GM12864 (cell line): ENCODE data around the gene ALG13.
"Not testable (repeated sequence)": the region's sequence is repeated elsewhere in the genome, so short reads cannot be mapped to it uniquely, and the experiment has no call there.

Experiments used
- DNase-seq: peaks from one replicate; pipeline ENCODE4 v3.0.0-alpha.2; 2011; ENCODE audit warnings: low read depth
- H3K4me3 ChIP-seq: 2 replicates; pipeline ENCODE4 v1.5.1; 2011; ENCODE audit warnings: mild to moderate bottlenecking, low read depth, low read length, control low read depth
- TF ChIP-seq, protein P1 (sequence below): IDR thresholded peaks from 2 replicates; pipeline ENCODE4 v1.5.1; 2011; ENCODE audit warnings: low read depth, mild to moderate bottlenecking, moderate library complexity, low read length, control low read depth, inconsistent platforms; ENCODE audit errors: missing control alignments

ALG13 gene

GRCh38 chrX:111680988-111681779 is at the start of gene ALG13:
ALG13 (plus strand) TSS chrX:111681170; CDS start chrX:111681219, 49 bp downstream.
- DNase-seq: peak; percentile 72
- TF ChIP-seq, protein P1, sequence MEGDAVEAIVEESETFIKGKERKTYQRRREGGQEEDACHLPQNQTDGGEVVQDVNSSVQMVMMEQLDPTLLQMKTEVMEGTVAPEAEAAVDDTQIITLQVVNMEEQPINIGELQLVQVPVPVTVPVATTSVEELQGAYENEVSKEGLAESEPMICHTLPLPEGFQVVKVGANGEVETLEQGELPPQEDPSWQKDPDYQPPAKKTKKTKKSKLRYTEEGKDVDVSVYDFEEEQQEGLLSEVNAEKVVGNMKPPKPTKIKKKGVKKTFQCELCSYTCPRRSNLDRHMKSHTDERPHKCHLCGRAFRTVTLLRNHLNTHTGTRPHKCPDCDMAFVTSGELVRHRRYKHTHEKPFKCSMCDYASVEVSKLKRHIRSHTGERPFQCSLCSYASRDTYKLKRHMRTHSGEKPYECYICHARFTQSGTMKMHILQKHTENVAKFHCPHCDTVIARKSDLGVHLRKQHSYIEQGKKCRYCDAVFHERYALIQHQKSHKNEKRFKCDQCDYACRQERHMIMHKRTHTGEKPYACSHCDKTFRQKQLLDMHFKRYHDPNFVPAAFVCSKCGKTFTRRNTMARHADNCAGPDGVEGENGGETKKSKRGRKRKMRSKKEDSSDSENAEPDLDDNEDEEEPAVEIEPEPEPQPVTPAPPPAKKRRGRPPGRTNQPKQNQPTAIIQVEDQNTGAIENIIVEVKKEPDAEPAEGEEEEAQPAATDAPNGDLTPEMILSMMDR: peak; percentile 65
- peak within 1 kb of the TSS; percentile 92 for H3K4me3 ChIP-seq

DNA sequence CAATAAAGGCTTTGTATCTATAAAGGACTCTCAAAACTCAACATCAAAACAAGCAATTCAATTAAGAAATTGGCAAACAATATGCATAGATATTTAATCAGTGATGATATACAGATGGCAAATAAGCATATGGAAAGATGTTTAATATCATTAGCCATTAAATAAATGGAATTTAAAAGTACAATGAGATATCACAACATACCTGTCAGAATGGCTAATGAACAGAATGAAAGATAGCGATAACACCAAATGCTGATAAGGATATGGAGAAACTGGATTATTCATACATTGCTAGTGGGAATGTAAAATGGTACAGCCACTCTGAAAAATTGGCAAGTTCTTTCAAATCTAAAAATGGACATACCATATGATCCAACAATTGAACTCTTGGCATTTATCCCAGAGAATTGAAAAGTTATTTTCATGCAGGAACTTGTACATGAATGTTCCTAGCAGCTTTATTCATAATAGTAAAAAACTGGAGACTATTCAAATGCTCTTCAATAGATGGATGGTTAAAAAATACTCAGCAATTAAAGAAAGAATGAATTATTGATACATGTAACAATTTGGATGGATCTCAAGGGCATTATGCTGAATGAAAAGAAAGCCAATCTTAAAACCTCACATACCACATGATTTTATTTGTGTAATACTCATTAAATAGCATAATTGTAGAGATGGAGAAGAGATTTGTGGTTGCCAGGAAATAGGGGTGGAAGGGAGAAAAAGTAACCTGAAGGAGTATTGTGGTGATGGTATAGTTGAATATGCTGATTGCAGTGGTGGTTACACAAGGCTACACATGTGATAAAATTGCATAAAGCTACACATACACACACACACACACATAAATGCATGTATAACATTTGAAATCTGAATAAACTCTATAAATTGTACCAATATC is 45.9 kb upstream of the ALG13 start:
- TF ChIP-seq, protein P1: no peak
- no peak for DNase-seq
- no peak overlapping the region for H3K4me3 ChIP-seq

DNA sequence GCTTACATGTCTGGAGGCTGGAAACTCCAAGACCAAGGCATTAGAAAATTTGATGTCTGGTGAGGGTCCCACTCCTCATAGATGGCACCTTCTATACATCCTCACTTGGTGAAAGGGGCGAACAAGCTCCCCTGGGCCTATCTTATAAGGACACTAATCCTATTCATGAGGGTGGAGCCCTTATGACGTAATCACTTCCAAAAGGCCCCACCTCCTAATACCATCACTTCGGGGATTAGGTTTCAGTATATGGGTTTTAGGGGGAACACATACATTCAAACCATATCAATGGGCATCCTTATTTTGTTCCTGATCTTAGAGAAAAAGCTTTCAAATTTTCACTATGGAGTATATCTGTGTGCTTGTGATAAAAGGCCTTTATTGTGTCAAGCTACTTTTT is 39.0 kb upstream of the ALG13 start:
- DNase-seq: no peak
- no peak overlapping the region for H3K4me3 ChIP-seq
- TF ChIP-seq, protein P1: no peak

GRCh38 chrX:111645165-111645564 is 35.8 kb upstream of the ALG13 start:
- DNase-seq: not testable (repeated sequence)

GRCh38 chrX:111645607-111646006 is 35.4 kb upstream of the ALG13 start:
- TF ChIP-seq, protein P1: no peak
- no peak overlapping the region for H3K4me3 ChIP-seq
- no peak for DNase-seq

More at GRCh38 chrX:111645165-111645564, 35.8 kb upstream of the ALG13 start:
- H3K4me3 ChIP-seq: not testable (repeated sequence)

- TF ChIP-seq, protein P1: no peak
- DNase-seq: no peak
- H3K4me3 ChIP-seq: no peak overlapping the region
Observed at GRCh38 chrX:111646515-111646914, 34.5 kb upstream of the ALG13 start.

- DNase-seq: no peak
- TF ChIP-seq, protein P1: no peak
- H3K4me3 ChIP-seq: no peak overlapping the region
Observed at GRCh38 chrX:111648802-111649201, 32.2 kb upstream of the ALG13 start.
